GM06990 (cell line): ENCODE results near the gene GNL1.
A peak's percentile ranks its signal among the peaks of the same experiment; 100 is the strongest.
"Not testable (repeated sequence)": the region's sequence is repeated elsewhere in the genome, so short reads cannot be mapped to it uniquely, and the experiment has no call there.

ENCODE experiments used
- DNase-seq: peaks from one replicate; pipeline ENCODE4 v3.0.0-alpha.2; 2011; ENCODE audit not compliant: insufficient read length; ENCODE audit errors: extremely low read depth
- H3K27me3 ChIP-seq: replicated peaks from 2 replicates; pipeline ENCODE4 v1.6.0; 2011; ENCODE audit warnings: low read length; ENCODE audit not compliant: control insufficient read depth, insufficient read depth
- H3K36me3 ChIP-seq: 2 replicates; pipeline ENCODE4 v1.5.1; 2011; ENCODE audit warnings: low read length; ENCODE audit not compliant: control insufficient read depth, insufficient read depth
- H3K4me3 ChIP-seq: replicated peaks from 2 replicates; pipeline ENCODE4 v1.5.1; 2011; ENCODE audit warnings: low read depth, mild to moderate bottlenecking, control low read depth, low read length
- TF ChIP-seq, protein P1 (sequence below): IDR thresholded peaks from 2 replicates; pipeline ENCODE4 v1.5.1; 2011; ENCODE audit warnings: low read length, control low read depth, mild to moderate bottlenecking, inconsistent platforms; ENCODE audit not compliant: insufficient read depth, poor library complexity, severe bottlenecking

Gene GNL1

DNA sequence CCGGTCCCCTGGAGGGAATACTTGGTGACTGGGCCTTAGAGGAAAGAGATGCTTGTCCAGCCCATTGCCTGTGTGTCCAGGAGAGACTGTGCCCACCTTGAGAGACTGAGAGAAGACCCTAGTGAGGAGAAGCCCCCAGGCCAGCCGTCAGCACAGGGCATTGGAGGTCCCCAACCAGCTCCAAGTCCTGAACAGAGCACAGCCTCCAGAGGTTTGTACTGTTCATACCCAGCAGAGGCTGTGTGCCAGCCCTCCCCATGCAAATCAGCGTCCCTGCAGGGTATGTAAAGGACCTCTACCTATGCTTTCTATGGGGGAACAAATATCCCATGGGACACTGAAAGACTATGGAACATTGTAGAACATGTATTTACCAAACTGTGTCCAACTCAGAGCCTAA, 58.6 kb downstream of the GNL1 start:
- TF ChIP-seq, protein P1, sequence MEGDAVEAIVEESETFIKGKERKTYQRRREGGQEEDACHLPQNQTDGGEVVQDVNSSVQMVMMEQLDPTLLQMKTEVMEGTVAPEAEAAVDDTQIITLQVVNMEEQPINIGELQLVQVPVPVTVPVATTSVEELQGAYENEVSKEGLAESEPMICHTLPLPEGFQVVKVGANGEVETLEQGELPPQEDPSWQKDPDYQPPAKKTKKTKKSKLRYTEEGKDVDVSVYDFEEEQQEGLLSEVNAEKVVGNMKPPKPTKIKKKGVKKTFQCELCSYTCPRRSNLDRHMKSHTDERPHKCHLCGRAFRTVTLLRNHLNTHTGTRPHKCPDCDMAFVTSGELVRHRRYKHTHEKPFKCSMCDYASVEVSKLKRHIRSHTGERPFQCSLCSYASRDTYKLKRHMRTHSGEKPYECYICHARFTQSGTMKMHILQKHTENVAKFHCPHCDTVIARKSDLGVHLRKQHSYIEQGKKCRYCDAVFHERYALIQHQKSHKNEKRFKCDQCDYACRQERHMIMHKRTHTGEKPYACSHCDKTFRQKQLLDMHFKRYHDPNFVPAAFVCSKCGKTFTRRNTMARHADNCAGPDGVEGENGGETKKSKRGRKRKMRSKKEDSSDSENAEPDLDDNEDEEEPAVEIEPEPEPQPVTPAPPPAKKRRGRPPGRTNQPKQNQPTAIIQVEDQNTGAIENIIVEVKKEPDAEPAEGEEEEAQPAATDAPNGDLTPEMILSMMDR, result no peak
- no peak for DNase-seq
- Histone ChIP-seq H3K36me3 (peaks cover 6% of the 10 kb centered on the region), H3K4me3 (no peak overlapping the region), H3K27me3 (no peaks in the 10 kb centered on the region)

DNA sequence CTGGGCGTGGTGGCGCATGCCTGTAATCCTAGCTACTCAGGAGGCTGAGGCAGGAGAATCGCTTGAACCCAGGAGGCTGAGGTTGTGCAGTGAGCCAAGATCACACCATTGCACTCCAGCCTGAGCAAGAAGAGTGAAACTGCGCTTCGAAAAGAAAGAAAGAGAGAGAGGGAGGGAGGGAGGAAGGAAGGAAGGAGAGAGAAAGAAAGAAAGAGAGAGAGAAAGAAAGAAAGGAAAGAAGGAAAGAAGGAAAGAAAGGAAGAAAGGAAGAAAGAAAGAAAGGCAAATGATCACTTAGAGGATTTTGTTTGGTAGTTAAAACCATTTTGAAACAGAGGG, 59.1 kb downstream of the GNL1 start:
- H3K27me3 ChIP-seq, H3K4me3 ChIP-seq, DNase-seq: not testable (repeated sequence)
- H3K36me3 ChIP-seq, result peaks cover 10% of the 10 kb centered on the region

DNA sequence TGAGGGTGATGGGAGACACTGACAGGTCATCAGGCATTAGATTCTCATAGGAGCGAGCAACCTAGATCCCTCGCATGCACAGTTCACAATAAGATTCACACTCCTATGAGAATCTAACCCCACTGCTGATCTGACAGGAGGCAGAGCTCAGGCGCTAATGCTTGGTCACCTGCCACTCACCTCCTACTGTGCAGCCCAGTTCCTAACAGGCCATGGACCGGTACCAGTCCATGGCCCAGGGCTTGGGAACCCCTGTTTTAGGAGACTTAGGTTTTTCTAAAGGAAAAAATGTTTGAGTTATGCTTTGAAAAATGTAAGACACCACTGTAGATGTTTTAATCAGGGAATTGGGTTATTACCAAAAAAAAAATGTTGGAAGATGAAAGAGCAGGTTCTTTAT, 60.3 kb downstream of the GNL1 start:
- TF ChIP-seq, protein P1, result no peak
- DNase-seq, result no peak
- Histone ChIP-seq H3K36me3 (peaks cover 19% of the 10 kb centered on the region), H3K27me3 (no peaks in the 10 kb centered on the region), H3K4me3 (no peak overlapping the region)

DNA sequence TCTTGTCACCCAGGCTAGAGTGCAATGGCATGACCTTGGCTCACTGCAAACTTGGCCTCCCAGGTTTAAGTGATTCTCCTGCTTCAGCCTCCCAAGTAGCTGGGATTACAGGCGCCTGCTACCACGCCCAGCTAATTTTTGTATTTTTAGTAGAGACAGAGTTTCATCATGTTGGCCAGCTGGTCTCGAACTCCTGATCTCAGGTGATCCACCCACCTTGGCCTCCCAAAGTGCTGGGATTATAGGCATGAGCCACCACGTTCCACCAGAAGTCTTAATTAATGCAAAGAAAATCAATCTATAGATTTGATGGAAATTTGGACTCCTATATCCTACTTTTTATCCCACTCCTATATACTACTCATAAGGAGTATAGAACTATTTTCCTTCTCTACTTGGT, 61.2 kb downstream of the GNL1 start:
- DNase-seq, H3K27me3 ChIP-seq, H3K4me3 ChIP-seq: not testable (repeated sequence)
- H3K36me3 ChIP-seq, result peaks cover 25% of the 10 kb centered on the region

DNA sequence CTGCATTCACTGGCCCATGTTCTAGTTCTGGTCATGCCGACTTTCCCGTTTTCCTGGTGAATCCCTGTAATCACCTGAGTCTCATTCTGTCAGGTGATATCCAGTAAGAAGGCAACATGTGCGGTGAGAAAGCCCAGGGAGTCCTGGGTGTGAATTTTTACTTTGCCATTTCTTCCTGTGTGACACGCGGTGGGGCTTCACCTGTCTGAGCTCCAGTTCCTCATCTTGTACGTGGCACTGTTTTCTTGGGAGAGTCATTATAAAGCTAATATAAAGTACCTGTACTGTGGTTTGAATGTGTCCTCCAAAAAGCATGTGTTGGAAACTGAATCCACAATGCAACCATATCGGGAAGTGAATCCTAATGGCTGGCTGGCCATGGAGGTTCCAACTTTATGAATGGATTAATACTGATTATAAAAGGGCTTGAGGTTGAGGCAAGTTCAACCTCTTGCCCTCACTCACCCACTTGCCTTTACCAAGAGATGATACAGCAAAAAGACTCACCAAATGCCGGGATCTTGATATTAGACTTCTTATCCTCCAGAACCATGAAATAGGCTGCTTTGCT, 61.9 kb downstream of the GNL1 start:
- no peak for DNase-seq
- peaks cover 25% of the 10 kb centered on the region for H3K36me3 ChIP-seq
- TF ChIP-seq, protein P1, result no peak
- H3K27me3 ChIP-seq, result no peaks in the 10 kb centered on the region
- H3K4me3 ChIP-seq, result no peak overlapping the region

DNA sequence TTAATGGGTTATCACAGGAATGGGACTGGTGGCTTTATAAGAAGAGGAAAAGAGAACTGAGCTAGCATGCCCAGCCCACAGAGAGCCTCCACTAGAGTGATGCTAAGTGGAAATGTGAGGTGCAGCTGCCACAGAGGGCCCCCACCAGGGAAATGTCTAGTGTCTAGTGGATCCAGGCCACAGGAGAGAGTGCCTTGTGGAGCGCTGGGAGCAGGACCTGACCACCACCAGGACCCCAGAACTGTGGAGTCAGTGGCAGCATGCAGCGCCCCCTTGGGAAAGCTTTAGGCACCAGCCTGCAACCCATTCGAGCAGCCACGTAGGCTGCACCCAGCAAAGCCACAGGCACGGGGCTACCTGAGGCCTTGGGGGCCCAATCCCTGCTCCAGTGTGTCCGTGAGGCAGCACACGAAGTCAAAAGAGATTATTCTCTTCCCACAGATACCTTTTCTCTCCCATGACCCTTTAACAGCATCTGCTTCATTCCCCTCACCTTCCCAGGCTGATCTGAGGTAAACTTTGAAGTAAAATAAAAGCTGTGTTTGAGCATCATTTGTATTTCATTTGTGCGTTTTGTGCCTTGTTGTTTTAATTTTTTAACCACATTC, 62.5 kb downstream of the GNL1 start:
- no peak for DNase-seq

More for the DNA sequence above, 62.5 kb downstream of the GNL1 start:
- Histone ChIP-seq H3K4me3 (no peak overlapping the region), H3K27me3 (no peaks in the 10 kb centered on the region), H3K36me3 (peaks cover 25% of the 10 kb centered on the region)
- TF ChIP-seq, protein P1, result peak; percentile 64
